HG02588 (cell line): ENCODE data around the gene SAMHD1.
"Not testable (repeated sequence)": the region's sequence is repeated elsewhere in the genome, so short reads cannot be mapped to it uniquely, and the experiment has no call there.

ENCODE experiments used
- ATAC-seq: cut with Tn5 transposase; IDR thresholded peaks from one replicate; pipeline ENCODE4 v1.9.1; 2021; ENCODE audit warnings: mild to moderate bottlenecking, moderate library complexity; ENCODE audit not compliant: unreplicated experiment

Gene SAMHD1

DNA sequence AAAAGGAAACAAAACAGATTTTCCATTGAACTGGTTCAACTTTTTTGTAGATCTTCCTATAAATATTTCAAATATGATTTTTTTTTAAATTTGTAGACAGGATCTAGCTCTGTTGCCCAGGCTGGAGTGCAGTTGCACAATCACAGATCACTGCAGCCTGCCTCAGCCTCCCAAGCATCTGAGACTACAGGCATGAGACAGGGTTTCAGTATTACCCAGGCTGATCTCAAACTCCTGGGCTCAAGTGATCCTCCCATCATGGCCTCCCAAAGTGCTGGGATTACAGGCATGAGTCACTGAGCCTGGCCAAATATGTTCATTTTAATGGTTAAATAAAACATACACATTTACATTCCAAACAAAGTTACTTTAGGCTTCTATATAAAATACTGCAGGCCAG is 33.6 kb downstream of the SAMHD1 start:
- ATAC-seq: no peak

GRCh38 chr20:36917240-36917639 is 34.3 kb downstream of the SAMHD1 start:
- no peak for ATAC-seq

DNA sequence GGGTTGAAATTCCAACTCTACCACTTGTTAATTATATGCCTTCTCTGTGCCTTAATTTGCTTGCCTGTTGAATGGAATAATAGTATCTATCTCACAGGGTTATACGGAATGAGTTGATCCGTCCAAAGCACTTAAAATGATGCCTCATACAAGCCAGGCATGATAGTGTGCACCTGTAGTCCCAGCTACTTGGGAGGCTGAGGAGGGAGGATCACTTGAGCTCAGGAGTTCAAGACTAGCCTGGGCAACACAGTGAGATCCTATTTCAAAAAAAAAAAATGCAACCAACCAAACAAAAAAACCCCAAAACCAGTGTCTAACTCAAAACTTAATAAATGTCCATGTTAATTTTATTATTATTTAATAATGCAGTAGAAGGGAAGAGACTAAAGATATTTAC is 35.3 kb downstream of the SAMHD1 start:
- ATAC-seq: no peak

DNA sequence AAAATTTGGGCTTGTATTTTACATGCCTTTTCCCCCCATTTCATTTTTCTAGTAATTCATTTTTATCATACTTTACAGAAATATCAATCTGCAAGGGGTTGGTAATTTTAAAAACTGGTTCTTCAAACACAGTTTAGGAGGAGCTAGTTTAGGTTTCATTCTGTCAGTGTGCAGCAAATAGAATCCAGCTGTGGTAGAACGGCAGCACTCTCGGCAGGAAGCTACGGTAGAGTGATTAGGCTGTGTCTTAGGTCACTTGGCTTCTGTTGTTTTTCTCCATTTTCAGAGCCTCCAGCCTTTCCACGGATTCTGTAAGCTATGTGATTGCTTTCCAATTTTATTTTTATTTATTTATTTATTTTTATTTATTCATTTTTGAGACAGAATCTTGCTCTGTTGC is 42.9 kb downstream of the SAMHD1 start:
- ATAC-seq: no peak

DNA sequence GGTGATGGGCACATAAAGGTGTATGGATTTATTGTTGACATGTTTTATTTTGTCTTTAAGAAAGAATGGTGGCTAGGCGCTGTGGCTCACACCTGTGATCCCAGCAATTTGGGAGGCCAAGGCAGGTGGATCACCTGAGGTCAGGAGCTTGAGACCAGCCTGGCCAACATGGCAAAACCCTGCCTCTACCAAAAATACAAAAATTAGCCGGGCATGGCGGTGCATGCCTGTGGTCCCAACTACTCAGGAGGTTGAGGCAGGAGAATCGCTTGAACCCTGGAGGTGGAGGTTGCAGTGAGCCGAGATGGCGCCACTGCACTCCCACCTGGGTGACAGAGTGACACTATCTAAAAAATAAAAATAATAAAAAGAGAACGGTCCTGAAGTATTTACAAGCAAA is 45.4 kb downstream of the SAMHD1 start:
- ATAC-seq: not testable (repeated sequence)

GRCh38 chr20:36905566-36905965 is 45.9 kb downstream of the SAMHD1 start:
- not testable (repeated sequence) for ATAC-seq

- no peak for ATAC-seq
These were observed 46.8 kb downstream of the SAMHD1 start for GRCh38 chr20:36904690-36905089.

DNA sequence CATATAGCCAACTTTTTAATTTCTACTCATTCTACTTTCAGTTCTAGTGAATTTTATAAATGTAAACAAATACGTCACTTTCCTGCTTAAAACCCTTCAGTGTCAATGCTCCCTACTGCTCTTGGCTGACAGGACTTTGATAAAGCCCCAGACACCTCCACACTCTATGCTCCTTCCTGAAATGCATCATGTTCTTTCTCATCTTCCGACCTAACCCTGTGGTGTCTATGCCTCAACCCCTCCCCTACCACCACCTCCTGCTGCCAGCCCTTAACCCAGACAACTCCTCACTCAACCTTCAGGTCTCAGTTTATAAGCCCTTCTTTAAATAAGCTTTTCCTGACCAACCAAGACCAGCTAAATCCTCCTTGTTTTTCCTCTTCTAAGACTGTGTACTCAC is 56.5 kb downstream of the SAMHD1 start:
- ATAC-seq: no peak

- no peak for ATAC-seq
These were observed 57.7 kb downstream of the SAMHD1 start for GRCh38 chr20:36893801-36894200.

GRCh38 chr20:36891211-36891610 is 60.3 kb downstream of the SAMHD1 start:
- ATAC-seq: no peak

DNA sequence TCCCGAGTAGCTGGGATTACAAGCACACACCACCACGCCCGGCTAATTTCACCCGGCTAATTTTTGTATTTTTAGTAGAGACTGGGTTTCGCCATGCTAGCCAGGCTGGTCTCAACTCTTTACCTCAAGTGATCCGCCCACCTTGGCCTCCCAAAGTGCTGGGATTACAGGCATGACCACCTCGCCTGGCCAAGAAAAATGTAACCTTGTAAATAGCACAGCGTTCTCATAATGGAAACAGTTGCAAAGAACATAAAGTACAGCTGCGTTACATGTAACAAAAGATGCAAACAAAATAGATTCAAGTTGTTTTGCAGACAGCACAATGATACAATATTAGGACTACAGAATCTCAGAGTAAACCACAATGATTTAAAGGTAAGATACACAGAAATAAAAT is 60.9 kb downstream of the SAMHD1 start:
- no peak for ATAC-seq

DNA sequence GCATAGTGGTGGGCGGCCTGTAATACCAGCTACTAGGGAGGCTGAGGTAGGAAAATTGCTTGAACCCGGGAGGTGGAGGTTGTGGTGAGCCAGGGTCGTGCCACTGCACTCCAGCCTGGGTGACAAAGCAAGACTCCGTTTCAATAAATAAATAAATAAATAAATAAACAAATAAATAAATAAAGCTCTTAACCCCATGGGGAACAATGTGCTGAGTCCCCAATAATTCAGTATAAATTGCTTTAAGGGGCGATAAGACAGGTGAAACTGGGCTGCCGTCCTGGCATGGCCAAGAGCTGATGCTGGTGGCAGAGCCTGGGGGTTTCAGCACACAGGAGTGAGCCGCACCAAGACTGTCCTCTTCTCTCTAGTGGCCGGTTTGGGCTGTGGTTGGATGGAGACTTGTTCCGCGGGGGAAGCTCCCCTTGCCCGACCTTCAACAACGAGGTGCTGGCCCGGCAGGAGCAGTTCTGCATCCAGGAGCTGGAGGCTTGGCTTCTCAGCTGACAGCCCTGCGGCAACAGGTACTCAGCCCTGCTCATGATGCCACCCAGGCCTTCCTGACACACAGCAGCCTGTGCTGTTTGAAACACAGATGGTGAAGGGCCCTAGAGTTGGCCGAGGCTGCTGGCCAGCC is 62.5 kb downstream of the SAMHD1 start:
- ATAC-seq: no peak

DNA sequence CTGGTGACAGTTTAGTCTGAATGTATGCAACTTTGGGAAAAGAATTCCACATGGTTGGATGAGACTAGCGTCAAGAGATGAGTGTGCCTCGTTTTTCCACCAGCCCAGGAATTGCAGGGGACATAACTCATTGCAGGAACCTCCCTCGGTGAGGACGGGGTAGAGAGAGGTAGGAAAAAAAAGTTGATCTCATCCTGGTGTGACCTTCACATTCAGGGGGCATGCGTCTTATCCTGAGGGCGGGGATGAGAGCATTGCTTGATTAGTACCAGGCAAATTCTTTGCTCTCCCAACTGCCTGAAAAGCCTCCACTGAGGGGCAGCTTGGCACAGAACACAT is 63.8 kb downstream of the SAMHD1 start:
- no peak for ATAC-seq

GRCh38 chr20:36886859-36887751 is 64.4 kb downstream of the SAMHD1 start:
- ATAC-seq: no peak

GRCh38 chr20:36885356-36885755 is 66.2 kb downstream of the SAMHD1 start:
- no peak for ATAC-seq

DNA sequence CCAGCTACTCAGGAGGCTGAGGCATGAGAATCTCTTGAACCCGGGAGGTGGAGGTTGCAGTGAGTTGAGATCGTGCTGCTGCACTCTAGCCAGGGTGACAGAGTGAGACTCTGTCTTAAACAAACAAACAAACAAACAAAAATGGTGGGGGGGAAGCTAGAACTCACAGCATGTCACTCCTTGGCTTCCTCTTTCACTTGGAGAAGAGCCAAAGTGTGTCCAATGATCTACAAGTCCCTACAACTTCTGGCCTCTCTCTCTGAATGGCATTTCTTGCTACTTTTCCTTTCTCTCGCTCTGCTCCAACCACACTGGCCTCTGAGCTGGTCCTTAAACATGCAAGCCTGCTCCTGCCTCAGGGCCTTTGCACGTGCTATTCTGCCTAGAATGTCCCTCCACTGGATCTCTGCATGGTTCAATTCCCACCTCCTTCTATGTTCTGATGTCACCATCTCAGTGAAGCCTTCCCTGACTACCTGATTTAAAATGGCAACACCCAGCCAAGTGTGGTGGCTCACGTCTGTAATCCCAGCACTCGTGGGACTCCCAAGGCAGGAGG is 67.5 kb downstream of the SAMHD1 start:
- ATAC-seq: no peak

DNA sequence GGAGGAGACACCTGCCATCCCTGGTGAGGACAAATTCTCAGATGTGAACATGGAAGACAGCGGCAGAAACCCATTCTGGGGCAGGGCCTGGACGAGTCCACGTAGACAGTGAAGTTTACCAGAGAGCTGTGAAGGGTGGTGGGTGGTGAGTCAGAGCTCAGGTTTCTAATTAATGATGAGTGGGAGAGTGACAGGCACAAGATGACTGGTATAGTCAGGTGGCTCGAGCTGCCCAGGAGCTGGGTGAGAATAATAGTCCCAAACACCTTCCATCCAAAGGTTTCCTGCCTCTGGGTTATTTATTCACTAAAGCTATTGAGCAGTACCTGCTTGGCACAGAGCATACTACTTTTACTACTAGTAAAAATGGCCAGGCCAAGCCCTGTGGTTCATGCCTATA is 69.6 kb downstream of the SAMHD1 start:
- ATAC-seq: no peak

GRCh38 chr20:36881331-36881730 is 70.2 kb downstream of the SAMHD1 start:
- ATAC-seq: no peak

GRCh38 chr20:36880741-36881250 is 70.7 kb downstream of the SAMHD1 start:
- ATAC-seq: no peak

- no peak for ATAC-seq
These were observed 72.6 kb downstream of the SAMHD1 start for GRCh38 chr20:36878941-36879340.

- ATAC-seq: no peak
These were observed 75.1 kb downstream of the SAMHD1 start for GRCh38 chr20:36876473-36876833.
